DMS153 treated with DMSO at 0.1 percent for 48 hours (cell line): ENCODE results near the gene ANXA2R.
A peak's percentile ranks its signal among the peaks of the same experiment; 100 is the strongest.

ENCODE experiments used
- DNase-seq: peaks from one replicate; lab custom pipeline; 2025; ENCODE audit not compliant: unreplicated experiment; lab: John Stamatoyannopoulos, UW

Gene ANXA2R

DNA sequence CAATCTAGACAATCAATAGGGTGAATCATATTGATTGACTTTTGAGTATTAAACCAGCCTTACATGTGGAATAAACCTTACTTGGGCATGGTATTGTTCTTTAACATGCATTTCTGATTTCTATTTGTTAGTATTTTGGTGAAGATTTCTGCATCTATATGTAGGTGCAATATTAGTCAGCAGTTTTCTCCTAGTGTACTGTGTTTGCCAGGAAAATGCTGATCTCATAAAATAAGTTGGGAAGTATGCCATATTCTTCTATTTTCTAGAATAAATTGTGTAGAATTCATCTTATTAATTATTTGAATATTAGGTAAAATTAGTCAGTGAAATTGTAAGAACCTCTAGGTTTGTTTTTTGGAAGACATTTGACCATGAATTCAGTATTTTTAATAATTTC, 38.4 kb downstream of the ANXA2R start:
- DNase-seq, result no peak

DNA sequence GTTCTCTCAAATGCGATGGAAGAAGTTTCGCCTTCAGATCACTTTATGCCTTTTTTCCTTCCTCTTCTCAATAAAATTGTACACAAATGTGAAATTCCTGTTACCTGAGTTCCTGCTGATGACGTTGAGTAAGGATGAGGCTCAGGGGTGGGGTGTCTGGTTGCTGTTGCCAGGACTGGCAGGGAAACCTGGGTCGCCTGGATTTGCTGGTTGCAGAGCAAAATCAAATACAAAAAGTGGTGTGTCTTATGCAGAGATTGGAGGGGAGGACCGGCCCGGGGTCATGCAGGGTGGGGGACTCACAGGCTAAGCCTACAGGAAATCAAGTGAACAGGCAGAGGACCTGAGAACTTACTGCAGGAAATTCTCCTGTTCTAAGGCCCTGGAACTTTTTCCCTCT, 39.2 kb downstream of the ANXA2R start:
- no peak for DNase-seq

DNA sequence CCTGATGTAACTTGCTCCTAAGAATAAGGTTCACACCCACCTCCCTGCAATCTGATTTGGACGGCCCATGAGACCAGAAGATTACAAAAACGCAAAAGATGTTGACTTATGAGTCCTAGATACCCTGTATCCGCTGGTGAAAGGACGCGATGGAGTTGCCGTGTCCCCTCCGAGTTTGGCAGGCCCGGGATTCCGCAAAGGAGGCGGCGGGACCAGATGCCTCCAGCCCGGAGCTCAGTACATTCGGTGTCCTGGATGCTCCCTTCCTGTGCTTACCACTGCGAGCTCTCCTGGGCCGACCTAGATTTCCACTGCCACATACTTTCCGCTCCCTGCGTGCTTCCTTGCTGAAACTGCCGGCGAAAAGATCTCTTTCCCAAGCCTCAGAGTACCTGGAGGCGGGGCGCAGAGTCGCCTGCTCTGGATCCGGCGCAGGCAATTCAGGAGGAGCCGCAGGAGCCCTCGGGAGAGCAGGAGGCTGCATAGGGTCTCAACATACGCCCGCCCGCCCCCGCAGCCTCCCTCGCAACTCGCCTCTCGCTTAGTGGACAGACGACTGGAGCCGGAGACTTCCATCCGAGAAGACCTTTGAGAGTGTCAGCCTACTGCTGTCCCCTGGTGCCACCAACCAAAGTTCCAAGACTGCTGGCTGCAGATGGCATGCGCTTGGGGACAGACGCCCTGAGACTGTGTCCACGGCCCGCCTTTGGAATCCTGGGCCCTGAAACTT, 39.8 kb downstream of the ANXA2R start:
- peak; percentile 74 for DNase-seq

DNA sequence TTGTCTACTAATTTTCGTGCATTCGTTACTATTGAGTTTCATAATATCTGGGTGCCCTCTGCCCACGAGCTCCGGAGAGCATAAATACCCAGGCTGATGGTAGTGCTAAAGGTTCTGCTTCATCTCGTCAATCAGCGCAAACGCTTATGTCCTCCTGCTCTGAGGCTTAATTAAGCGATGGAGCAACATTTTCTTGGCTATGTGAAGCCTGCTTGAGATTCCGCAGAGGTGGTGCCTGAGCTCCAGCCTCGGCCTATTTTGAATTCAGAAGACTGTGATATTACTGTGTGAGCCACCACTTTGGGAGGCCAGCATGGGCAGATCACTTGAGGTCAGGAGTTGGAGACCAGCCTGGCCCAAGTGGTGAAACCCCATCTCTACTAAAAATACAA, 44.8 kb downstream of the ANXA2R start:
- DNase-seq, result no peak

DNA sequence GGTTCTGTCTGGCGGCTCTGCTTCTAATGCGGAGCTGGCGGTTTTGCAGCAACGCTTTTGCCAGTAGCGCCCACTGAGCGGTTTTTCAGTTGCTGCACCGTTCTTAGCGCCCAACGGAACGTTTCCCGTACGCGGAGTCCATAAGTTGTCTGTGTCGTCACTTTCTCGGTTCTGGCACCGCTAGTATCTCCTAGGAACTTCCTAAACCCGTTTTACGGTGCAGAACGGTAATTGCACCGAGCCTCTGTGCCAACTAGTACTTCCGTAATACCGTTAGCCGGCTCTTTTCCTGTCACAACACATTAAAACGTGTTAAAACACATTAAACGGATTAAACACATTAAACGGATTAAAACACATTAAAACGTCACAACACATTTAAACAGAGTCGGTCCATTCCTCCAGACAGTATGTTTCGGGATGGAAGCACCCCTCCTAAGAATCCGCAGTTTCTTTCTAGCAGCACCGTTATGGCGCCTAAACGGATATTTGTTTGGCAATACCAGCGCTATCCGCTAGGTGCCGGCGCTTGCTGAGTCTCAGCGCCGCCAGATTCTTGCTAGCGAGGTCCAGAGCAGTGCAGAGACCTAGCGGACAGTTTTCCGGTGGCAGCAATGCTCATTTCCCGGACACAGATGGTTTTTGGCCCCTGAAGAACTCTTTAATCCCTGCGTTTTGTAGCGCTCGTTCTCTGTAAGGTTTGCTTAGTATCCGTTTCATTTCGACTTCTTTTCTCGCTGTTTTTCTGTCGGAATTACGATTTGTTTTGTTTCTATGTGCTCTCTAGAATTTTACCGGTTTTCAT, 45.4 kb downstream of the ANXA2R start:
- DNase-seq, result no peak

DNA sequence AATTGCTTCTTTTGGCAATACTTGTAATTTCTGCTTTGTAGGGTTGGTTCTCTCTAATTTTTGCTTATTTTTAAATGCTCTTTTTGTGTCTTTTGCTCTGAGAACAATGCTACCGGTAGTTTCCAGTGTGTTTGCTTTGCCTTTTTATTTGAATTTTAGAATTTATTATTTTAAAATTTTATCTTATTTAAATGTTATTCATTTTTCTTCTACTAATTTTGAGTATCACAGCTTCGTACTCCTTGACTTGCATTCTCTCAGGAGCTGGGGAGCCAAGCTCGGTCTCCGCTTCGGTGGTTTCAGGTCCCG, 45.9 kb downstream of the ANXA2R start:
- no peak for DNase-seq

DNA sequence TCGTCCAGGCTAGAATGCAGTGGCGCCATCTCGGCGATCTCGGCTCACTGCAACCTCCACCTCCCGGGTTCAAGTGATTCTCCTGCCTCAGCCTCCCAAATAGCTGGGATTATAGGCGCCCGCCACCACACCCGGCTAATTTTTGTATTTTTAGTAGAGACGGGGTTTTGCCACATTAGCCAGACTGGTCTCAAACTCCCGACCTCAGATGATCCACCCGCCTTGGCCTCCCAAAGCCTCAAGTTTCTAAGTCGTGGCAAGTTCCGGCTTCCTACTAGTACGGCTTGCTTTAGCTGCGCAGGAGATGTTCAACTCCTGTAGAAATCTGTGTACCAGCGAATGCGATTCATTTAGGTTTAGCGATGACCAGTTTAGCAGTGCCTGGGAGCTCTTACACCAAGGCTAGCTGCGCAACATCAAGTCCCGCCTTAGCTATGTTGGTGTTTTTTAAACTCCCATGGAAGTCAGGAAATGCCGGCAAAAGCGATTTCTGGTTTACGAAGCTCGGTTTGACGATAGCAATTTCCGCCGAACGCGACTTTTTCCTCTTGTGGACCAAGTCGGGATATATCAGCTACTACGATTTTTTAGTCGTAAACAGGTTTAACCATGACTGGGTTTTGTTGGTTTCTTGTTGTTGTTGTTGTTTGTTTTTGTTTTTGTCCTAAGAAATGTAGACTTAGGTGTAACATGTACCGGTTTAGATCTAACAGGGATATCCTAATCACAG, 46.4 kb downstream of the ANXA2R start:
- no peak for DNase-seq

DNA sequence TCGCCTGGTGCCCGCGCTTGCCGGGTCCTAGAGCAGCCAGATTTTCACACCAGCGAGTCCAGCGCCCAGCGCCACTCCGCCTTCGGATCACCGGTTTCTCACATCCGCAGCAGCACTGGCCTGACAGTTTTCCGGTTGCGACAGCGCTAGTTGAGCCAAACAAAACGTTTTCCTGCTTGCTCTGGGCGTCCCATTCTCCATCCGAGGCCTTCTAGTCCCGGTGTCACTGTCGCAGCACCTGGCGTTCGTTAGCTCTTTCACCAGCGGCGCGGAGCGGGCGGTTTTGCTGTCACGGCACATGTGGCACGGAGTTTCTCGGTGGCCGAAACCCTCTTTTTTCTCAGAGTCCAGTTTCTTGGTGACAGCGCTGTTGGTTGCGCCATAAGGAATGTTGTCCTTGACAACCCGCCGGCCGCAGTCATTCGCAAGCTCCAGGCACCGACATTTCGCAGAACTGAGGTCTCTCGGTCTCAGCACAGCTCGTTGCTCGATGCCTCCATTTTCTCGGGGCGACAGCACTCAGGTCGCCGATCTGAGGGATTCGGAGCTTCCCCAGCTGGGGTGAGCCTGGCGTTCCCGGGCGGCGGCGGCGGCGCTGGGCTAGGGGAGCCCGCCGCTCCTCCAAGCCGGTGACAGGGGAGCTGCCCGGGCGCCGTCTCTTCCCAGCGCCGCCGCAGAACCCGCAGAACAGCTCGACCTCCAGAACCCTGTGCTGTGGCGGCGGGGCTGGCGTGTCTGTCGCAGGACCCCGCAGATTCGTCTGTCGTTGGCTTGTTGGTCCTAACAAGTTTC, 47.8 kb downstream of the ANXA2R start:
- DNase-seq, result peak; percentile 88

DNA sequence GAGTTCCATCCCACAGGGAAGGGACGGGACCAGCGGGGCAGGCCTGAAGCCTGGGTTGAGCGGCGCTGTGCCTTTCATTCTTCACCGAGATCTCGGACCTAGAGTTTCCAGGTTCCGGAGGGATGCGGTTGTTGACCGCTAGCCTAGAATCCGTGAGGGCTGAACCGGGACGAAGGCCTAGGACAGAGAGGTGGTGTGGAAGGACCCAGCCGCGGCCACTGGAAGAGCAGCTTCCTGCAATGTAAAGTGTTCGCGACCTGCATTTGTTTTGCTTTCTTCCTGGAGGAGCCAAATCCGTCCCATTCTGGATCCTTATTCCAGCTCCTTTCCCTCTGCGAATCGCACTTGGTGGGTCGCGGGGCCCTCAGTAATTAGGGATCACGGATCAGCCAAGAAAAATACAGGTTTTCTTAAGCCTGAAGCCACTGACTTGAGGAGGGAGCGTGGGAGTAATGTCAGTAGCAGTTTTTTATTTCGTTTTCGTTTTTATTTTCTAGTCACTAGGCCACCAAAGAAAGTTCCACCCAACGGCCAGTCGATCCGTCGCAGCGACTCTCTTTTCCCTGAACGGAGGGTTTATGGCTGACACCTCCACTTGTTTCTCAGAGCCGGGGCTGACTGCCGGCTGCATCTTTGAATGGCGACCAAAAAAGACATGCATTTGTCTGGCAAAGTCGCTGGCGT, 48.6 kb downstream of the ANXA2R start:
- peak; percentile 71 for DNase-seq

DNA sequence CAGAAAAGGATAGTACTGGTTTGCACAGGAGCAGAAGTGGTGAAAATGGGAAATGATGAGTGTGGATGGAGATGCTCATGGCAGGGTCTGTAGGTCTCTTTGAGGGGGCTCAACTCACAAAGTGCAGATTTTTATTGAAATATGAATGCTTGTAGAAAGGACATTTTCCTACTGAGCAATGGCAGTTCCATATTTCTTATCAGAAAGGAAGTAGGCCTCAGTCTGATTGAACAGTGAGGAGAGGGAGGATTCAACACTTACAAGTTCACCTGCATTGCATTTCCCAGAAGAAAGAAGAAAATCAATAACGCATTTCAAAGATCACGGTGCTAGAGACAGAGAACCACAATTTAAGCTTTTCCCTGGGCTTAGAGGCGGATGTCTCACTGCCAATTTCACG, 49.2 kb downstream of the ANXA2R start:
- DNase-seq, result peak; percentile 42
